Activated CD8-positive, alpha-beta memory T cell treated with anti-CD3 and anti-CD28 coated beads, Interleukin-2, amount 50 U/mL, for 48 hours (primary cell): ENCODE measurements around the gene EXOC3.
"Not testable (repeated sequence)": the region's sequence is repeated elsewhere in the genome, so short reads cannot be mapped to it uniquely, and the experiment has no call there.

ENCODE experiments used
- DNase-seq: peaks from one replicate; pipeline ENCODE4 v3.0.0-alpha.2; 2020

The EXOC3 gene

GRCh38 chr5:458547-459353, 15.8 kb downstream of the EXOC3 start:
- peak; percentile 81 for DNase-seq

DNA sequence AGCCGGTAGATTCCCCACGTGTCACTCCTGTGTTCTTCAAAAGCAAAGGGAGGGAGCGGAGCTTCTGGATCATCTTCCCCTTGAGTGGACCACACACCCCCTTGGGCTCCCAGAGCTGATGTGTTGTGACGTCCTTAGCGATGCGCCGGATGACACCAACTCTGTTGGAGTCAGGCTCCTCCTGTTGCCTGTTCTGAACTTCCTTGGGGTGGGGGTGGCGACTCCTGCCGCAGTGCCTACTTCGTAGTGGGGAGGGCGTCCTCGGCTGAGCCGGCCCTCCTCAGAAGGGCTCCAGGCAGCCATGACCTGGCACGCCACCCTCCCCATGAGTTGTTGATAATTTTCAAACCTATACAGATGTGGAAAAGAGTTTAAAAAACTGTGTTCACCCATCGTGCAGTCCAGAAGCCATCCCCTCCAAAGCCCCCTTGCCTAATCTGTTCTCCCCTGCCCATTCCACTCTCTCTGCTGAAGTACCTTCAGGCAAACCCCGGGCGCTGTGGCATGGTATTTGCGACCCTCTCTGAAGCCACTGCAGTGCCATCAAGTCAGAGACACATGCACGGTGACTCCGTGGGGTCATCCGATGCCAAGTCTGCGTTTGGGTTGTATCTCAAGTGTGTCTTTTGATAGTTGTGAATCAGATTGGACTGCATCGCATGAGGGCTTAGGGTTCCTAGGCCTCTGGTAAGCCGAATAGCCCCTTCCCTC, 16.7 kb downstream of the EXOC3 start:
- no peak for DNase-seq

GRCh38 chr5:460273-460625, 17.3 kb downstream of the EXOC3 start:
- DNase-seq: no peak

DNA sequence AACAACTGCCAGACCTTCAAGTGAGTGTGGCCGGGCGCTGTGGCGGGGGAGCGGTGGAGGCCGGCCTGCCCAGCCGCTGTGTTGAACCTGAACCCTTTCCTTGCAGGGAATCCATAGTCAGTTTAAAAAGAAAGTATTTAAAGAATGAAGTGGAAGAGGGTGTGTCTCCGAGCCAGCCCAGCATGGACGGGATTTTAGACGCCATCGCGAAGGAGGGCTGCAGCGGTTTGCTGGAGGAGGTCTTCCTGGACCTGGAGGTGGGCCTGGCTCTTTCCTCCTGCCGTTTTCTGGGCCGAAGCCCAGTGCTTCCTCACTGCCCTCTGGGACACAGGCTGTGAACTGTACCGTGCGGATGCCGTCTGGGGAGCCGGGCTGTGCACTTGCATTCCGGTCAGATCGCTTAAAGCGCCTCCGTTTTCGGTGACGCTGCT, 19.1 kb downstream of the EXOC3 start:
- no peak for DNase-seq

DNA sequence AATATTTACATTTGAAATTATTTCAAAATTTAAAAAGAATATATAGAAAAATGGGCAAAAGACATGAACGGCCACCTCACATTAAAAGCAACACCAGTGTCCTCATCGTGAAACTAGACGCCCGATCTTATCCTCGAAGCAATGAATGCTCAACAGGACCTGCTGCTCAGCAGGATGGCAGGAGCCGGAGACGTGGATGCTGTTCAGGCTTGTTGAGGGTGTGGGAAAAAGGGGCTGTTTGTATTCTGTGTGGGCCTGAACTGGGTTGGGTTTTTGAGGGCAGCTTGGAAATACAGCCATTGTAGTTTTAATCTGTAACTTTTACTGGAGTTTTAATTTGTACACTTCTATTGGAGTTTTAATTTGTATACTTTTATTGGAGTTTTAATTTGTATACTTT, 20.3 kb downstream of the EXOC3 start:
- DNase-seq: no peak

DNA sequence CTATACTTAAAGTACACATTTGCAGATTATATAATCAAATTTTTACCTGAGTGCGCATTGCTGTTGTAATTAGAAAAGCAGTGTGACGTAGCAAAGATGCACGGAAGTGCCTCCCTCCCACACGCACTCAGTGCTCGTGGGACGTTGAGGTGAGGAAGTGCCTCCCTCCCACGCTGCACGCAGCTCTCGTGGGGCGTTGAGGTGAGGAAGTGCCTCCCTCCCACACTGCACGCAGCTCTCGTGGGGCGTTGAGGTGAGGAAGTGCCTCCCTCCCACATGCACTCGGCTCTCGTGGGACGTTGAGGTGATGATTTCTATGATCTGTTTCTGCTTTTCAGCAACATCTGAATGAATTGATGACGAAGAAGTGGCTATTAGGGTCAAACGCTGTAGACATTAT, 21.0 kb downstream of the EXOC3 start:
- no peak for DNase-seq

- no peak for DNase-seq
Measured at GRCh38 chr5:464446-464842, 21.5 kb downstream of the EXOC3 start.

DNA sequence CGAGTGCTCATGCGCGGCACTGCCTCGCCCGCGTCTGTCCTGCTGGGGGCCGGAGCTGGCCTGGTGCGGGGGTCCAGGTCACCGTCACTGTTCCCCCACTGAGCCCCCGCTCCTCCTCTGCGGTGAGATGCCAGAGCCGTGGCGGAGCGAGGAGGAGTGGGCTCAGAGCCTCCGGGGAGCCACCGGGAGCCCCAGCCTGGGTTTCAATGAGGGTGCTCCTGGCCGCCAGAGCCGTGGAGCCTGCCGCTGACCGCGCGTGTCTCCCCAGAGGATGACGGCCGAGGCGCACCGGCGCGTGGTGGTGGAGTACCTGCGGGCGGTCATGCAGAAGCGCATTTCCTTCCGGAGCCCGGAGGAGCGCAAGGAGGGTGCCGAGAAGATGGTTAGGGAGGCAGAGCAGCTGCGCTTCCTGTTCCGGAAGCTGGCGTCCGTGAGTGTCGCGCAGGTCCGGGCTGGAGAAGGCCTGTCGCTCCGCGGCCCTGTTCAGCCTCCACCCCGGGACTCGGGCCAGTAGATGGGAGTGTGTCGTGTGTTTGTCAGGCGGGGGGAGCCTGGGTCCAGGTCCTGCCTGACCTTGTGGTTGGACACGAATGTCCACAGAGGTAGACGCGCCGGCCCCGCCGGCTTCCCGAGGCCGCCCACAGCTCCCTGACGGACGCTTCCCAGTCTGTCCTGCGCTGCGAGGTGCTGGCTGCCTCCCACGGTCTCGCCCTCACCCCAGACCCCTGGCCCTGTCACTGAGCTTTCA, 22.0 kb downstream of the EXOC3 start:
- no peak for DNase-seq

- DNase-seq: no peak
Measured at GRCh38 chr5:465591-466403, 22.8 kb downstream of the EXOC3 start.

GRCh38 chr5:466661-467310, 23.8 kb downstream of the EXOC3 start:
- DNase-seq: no peak

DNA sequence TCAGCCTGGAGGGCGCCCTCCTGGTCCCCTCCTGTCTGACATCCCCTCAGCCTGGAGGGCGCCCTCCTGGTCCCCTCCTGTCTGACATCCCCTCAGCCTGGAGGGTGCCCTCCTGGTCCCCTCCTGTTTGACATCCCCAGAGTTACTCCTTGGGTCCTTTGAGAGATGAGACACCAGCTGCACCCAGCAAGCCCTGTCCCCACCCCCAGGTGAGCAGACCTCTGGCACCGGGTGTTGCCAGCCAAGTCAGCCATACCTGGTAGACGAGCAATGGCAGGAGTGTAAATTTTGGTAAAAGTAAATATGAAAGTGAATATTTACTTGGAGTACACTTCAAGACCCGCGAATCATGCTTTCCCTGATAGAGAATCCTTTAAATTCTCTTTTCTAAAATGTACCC, 25.4 kb downstream of the EXOC3 start:
- no peak for DNase-seq

DNA sequence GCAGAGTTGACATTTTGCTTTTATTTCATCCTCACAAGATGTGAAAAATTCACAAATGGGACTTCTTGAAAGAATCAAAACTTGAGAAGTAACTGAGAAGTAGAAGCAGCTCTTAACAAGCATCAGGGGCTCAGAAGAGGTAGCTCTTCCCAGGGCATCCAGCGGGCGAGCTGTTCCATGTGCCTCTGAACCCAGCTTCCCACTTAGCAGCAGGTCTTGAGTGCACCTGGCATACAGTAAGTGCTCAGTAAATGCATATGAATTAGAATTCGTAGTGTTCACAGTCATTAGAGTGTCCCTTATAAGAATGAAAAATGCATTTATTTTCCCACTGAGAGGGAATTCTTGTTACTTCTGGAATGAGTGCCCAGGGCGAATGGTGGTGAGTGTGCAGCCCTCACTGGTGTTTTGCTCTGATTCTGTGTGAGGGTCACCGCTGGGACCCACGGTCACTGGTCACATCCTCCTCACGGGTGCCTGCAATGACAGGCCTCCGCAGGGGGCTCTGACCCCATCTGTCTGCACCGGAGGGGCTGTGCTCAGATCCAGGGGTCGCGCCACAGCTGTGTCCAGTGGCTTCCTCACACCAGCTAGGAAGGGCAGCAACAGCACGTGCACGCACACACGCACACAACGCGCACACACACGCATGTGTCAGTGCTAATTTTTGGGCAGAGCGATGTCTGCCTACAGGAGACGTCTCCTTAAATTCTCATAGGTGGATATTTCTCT, 26.9 kb downstream of the EXOC3 start:
- no peak for DNase-seq

GRCh38 chr5:470961-471749, 28.2 kb downstream of the EXOC3 start:
- DNase-seq: no peak

DNA sequence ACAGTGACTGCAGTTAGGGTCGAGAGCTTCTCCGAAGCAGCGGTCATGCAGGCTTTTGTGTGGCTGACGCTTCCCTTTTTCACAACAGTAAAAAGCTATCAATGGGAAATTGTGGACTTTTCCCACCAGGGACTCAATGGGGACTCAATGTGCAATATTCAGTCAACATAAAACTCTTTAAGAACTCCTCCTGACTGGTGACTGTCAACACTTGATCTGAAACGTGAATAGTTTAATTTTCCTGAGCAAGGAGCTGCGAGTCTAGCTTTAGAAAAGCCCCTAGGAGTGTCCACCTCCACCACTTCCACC, 28.7 kb downstream of the EXOC3 start:
- no peak for DNase-seq

- DNase-seq: no peak
Measured at GRCh38 chr5:472076-472655, 29.2 kb downstream of the EXOC3 start.

GRCh38 chr5:472656-473550, 29.9 kb downstream of the EXOC3 start:
- peak; percentile 96 for DNase-seq

DNA sequence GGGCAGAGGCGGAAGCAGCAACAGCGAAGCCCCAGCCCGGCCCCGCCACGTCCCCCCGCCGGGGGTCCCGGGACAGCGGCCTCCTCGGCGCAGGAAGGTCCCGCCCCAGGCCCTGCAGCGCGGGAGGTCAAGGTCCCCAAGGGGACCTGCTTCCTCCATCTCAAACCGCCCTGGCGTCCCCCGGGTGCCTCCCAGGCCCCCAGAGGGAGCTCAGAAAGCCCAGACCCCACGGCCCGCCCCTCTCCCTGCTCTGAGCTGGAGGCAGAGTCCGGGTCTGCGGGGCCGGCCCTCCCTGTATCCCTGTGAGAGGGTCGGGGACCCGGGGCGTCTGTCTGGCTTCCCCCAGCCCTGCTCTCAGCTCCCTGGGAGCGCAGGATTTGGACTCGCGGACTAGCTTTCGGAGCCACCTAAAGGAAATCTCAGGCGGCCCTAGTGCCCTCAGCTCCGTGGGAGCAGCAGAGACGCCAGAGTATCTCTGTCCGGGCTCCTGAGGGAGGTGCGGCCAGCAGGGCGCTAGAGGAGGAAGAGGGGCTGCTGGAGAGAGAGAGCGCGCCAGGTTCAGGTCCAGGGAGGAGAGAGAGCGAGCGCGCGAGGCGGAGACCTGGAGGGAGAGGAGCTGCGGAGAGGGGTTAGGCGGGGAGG, 30.7 kb downstream of the EXOC3 start:
- DNase-seq: peak; percentile 73

DNA sequence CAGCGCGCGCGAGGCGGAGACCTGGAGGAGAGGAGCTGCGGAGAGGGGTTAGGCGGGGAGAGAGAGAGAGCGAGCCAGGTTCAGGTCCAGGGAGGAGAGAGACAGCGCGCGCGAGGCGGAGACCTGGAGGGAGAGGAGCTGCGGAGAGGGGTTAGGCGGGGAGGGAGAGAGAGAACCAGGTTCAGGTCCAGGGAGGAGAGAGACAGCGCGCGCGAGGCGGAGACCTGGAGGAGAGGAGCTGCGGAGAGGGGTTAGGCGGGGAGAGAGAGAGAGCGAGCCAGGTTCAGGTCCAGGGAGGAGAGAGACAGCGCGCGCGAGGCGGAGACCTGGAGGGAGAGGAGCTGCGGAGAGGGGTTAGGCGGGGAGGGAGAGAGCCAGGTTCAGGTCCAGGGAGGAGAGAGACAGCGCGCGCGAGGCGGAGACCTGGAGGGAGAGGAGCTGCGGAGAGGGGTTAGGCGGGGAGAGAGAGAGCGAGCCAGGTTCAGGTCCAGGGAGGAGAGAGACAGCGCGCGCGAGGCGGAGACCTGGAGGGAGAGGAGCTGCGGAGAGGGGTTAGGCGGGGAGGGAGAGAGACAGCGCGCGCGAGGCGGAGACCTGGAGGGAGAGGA, 31.4 kb downstream of the EXOC3 start:
- not testable (repeated sequence) for DNase-seq
